Neural progenitor cell (in vitro differentiated cells): ENCODE measurements around the gene MATK. TPM values are rescaled to one million over a fixed set of nuclear protein-coding genes. Genes with fewer than 3 reads are reported as not detected.

Experiments
- DNase-seq: peaks from one replicate; pipeline ENCODE4 v3.0.0-alpha.2; 2016; ENCODE audit warnings: low spot score
- H2AFZ ChIP-seq: fragments of 200-600 bp; sonication (generic); replicated peaks from 2 replicates; pipeline ENCODE4 v1.6.1; 2016; ENCODE audit warnings: antibody characterized with exemption
- H3F3A ChIP-seq: fragments of 200-600 bp; sonication (generic); 2 replicates; pipeline ENCODE4 v1.6.1; 2016; ENCODE audit warnings: antibody characterized with exemption, low read depth
- H3K27ac ChIP-seq: fragments of 200-600 bp; sonication (generic); 2 replicates; pipeline ENCODE4 v1.5.1; 2016; ENCODE audit warnings: mild to moderate bottlenecking
- H3K27me3 ChIP-seq: fragments of 200-600 bp; sonication (generic); 2 replicates; pipeline ENCODE4 v1.6.1; 2016; ENCODE audit warnings: mild to moderate bottlenecking, moderate library complexity
- H3K36me3 ChIP-seq: fragments of 200-600 bp; sonication (generic); 2 replicates; pipeline ENCODE4 v1.5.1; 2016
- H3K4me1 ChIP-seq: fragments of 200-600 bp; sonication (generic); 2 replicates; pipeline ENCODE4 v1.6.1; 2016; ENCODE audit warnings: mixed run types
- H3K4me2 ChIP-seq: fragments of 200-600 bp; sonication (generic); 2 replicates; pipeline ENCODE4 v1.6.1; 2016
- H3K4me3 ChIP-seq: fragments of 200-600 bp; sonication (generic); 2 replicates; pipeline ENCODE4 v1.5.1; 2016
- H3K79me2 ChIP-seq: fragments of 200-600 bp; sonication (generic); 2 replicates; pipeline ENCODE4 v1.6.1; 2016; ENCODE audit warnings: low read depth
- H3K9ac ChIP-seq: fragments of 200-600 bp; sonication (generic); 2 replicates; pipeline ENCODE4 v1.6.1; 2016
- H3K9me3 ChIP-seq: fragments of 200-600 bp; sonication (generic); 2 replicates; pipeline ENCODE4 v1.5.1; 2016; ENCODE audit warnings: low read depth
- H4K20me1 ChIP-seq: fragments of 200-600 bp; sonication (generic); 2 replicates; pipeline ENCODE4 v1.6.1; 2016; ENCODE audit warnings: low read depth
- H3K27ac Mint-ChIP-seq: 3 replicates; pipeline ENCODE4 v1.8.0; 2021; ENCODE audit warnings: mixed read lengths
- H3K27me3 Mint-ChIP-seq: 2 replicates; pipeline ENCODE4 v1.8.0; 2022; ENCODE audit warnings: low read depth, mild to moderate bottlenecking, inconsistent platforms, moderate library complexity, mixed read lengths; ENCODE audit not compliant: insufficient read depth
- H3K36me3 Mint-ChIP-seq: 3 replicates; pipeline ENCODE4 v1.8.0; 2021; ENCODE audit warnings: mixed read lengths
- H3K4me1 Mint-ChIP-seq: 3 replicates; pipeline ENCODE4 v1.8.0; 2021; ENCODE audit warnings: mixed read lengths
- H3K4me3 Mint-ChIP-seq: 3 replicates; pipeline ENCODE4 v1.8.0; 2021; ENCODE audit warnings: mild to moderate bottlenecking, moderate library complexity, mixed read lengths
- H3K9me3 Mint-ChIP-seq: 3 replicates; pipeline ENCODE4 v1.8.0; 2020; ENCODE audit warnings: mixed read lengths
- CTCF ChIP-seq: fragments of 200-600 bp; sonication (generic); IDR thresholded peaks from 2 replicates; pipeline ENCODE4 v1.5.1; 2017; ENCODE audit warnings: antibody characterized with exemption, mild to moderate bottlenecking
- EZH2 ChIP-seq: fragments of 200-600 bp; sonication (generic); IDR thresholded peaks from 2 replicates; pipeline ENCODE4 v1.6.1; 2017; ENCODE audit warnings: antibody characterized with exemption, mild to moderate bottlenecking, moderate library complexity
- EZH2phosphoT487 ChIP-seq: fragments of 200-600 bp; sonication (generic); IDR thresholded peaks from 2 replicates; pipeline ENCODE4 v1.6.1; 2017; ENCODE audit warnings: antibody characterized with exemption
- total RNA-seq: library from RNA; depleted of rRNA; stranded (reverse); fragments of >200 nt; gene quantifications from 2 replicates; pipeline ENCODE4 v1.2.3, GENCODE V29; 2015; ENCODE audit warnings: low replicate concordance

The MATK gene
- total RNA-seq, 1 donor from 2014 or later = 2.4 TPM

- no peak for DNase-seq
- Histone ChIP-seq H2AFZ (no peak overlapping the region), H4K20me1 (peaks cover under 1% of the 10 kb centered on the region), H3K4me1 (no peaks in the 10 kb centered on the region), H3K9ac (no peak overlapping the region), H3K9me3 (no peaks in the 10 kb centered on the region), H3F3A (peaks cover 6% of the 10 kb centered on the region), H3K4me3 (no peak overlapping the region), H3K79me2 (no peaks in the 10 kb centered on the region), H3K27ac (no peak overlapping the region), H3K27me3 (peaks cover 10% of the 10 kb centered on the region), H3K36me3 (no peaks in the 10 kb centered on the region), H3K4me2 (no peak overlapping the region)
- no peak overlapping the region for H3K4me3 Mint-ChIP-seq
- peaks cover 10% of the 10 kb centered on the region for H3K27me3 Mint-ChIP-seq
- peaks cover 3% of the 10 kb centered on the region for H3K9me3 Mint-ChIP-seq
- TF ChIP-seq EZH2 (no peak), CTCF (no peak)
- peaks cover 5% of the 10 kb centered on the region for H3K4me1 Mint-ChIP-seq
- H3K27ac Mint-ChIP-seq = no peak overlapping the region
- H3K36me3 Mint-ChIP-seq = peaks cover 3% of the 10 kb centered on the region
Observed at GRCh38 chr19:3807131-3807480, 20.9 kb upstream of the MATK start.

GRCh38 chr19:3805859-3806258, 19.7 kb upstream of the MATK start:
- H3K36me3 Mint-ChIP-seq = peaks cover 3% of the 10 kb centered on the region
- TF ChIP-seq EZH2 (no peak), CTCF (no peak), EZH2phosphoT487 (no peak)

DNA sequence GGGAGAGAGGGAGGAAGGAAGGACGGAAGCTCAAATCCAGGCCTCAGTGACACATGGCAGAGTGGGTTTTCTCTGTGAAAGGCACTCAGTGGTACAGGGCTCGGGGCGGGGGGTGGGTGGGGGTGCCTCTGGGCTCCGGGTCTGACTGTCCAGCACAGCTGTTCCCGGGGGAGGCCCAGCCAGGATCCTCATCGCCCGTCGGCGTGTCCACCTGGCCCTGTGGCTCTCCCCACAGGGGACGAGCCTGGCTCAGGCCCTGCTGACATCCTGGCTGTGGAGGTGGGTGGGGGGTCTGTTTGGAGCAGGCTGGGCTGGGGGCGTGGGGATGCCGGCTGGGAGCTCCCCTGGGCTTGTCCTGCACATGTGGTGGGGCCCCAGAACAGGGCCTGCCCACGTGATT, 18.2 kb upstream of the MATK start:
- H3K27me3 ChIP-seq = peaks cover 37% of the 10 kb centered on the region
- H3K36me3 Mint-ChIP-seq = peaks cover 3% of the 10 kb centered on the region
- H3K9ac ChIP-seq = no peak overlapping the region
- peaks cover 5% of the 10 kb centered on the region for H3K4me1 Mint-ChIP-seq
- peaks cover 8% of the 10 kb centered on the region for H4K20me1 ChIP-seq
- no peak overlapping the region for H2AFZ ChIP-seq
- H3K27me3 Mint-ChIP-seq = peaks cover 26% of the 10 kb centered on the region
- DNase-seq = no peak
- H3F3A ChIP-seq = peaks cover 17% of the 10 kb centered on the region
- H3K27ac ChIP-seq = no peak overlapping the region
- H3K27ac Mint-ChIP-seq = no peak overlapping the region
- no peak overlapping the region for H3K4me3 Mint-ChIP-seq
- H3K79me2 ChIP-seq = no peaks in the 10 kb centered on the region
- no peaks in the 10 kb centered on the region for H3K9me3 ChIP-seq
- H3K4me2 ChIP-seq = no peak overlapping the region
- H3K9me3 Mint-ChIP-seq = peaks cover 3% of the 10 kb centered on the region
- H3K4me3 ChIP-seq = no peak overlapping the region
- H3K4me1 ChIP-seq = peaks cover 7% of the 10 kb centered on the region
- H3K36me3 ChIP-seq = no peaks in the 10 kb centered on the region
- TF ChIP-seq EZH2 (no peak), EZH2phosphoT487 (no peak), CTCF (no peak)

More at GRCh38 chr19:3805859-3806258, 19.7 kb upstream of the MATK start:
- no peak overlapping the region for H3K4me2 ChIP-seq
- no peak overlapping the region for H3K4me3 ChIP-seq
- H2AFZ ChIP-seq = no peak overlapping the region
- H3K9ac ChIP-seq = no peak overlapping the region
- Mint-ChIP-seq H3K4me1 (peaks cover 5% of the 10 kb centered on the region), H3K27me3 (peaks cover 15% of the 10 kb centered on the region), H3K9me3 (peaks cover 3% of the 10 kb centered on the region), H3K27ac (no peak overlapping the region), H3K4me3 (no peak overlapping the region)
- no peaks in the 10 kb centered on the region for H3K9me3 ChIP-seq
- peaks cover 7% of the 10 kb centered on the region for H3K4me1 ChIP-seq
- no peak for DNase-seq
- H3F3A ChIP-seq = peaks cover 16% of the 10 kb centered on the region
- no peaks in the 10 kb centered on the region for H3K36me3 ChIP-seq
- H3K27me3 ChIP-seq = peaks cover 23% of the 10 kb centered on the region
- H4K20me1 ChIP-seq = peaks cover 8% of the 10 kb centered on the region
- H3K79me2 ChIP-seq = no peaks in the 10 kb centered on the region
- no peak overlapping the region for H3K27ac ChIP-seq
